IPS DF 19.7 (cell line): Measurements from ENCODE around the gene CXCL16.
A peak's percentile ranks its signal among the peaks of the same experiment; 100 is the strongest.
"Not testable (repeated sequence)": the region's sequence is repeated elsewhere in the genome, so short reads cannot be mapped to it uniquely, and the experiment has no call there.

Experiments
- DNase-seq: peaks from one replicate; pipeline ENCODE4 v3.0.0-alpha.2; 2013; ENCODE audit warnings: low read depth, low spot score

The CXCL16 gene

GRCh38 chr17:4721203-4722135 is 18.3 kb downstream of the CXCL16 start:
- DNase-seq, result no peak

- DNase-seq, result no peak
Measured at GRCh38 chr17:4720787-4721186, 18.9 kb downstream of the CXCL16 start.

GRCh38 chr17:4719684-4720221 is 20.0 kb downstream of the CXCL16 start:
- DNase-seq, result no peak

GRCh38 chr17:4719146-4719545 is 20.6 kb downstream of the CXCL16 start:
- no peak for DNase-seq

GRCh38 chr17:4718276-4718675 is 21.5 kb downstream of the CXCL16 start:
- no peak for DNase-seq

GRCh38 chr17:4717791-4718190 is 21.9 kb downstream of the CXCL16 start:
- DNase-seq, result no peak

GRCh38 chr17:4716081-4716480 is 23.6 kb downstream of the CXCL16 start:
- DNase-seq, result no peak

GRCh38 chr17:4715063-4715744 is 24.5 kb downstream of the CXCL16 start:
- no peak for DNase-seq

- DNase-seq, result not testable (repeated sequence)
Measured at GRCh38 chr17:4714340-4715062, 25.2 kb downstream of the CXCL16 start.

- DNase-seq, result no peak
Measured at GRCh38 chr17:4712526-4712925, 27.2 kb downstream of the CXCL16 start.

- no peak for DNase-seq
Measured at GRCh38 chr17:4711661-4712181, 28.0 kb downstream of the CXCL16 start.

- DNase-seq, result no peak
Measured at GRCh38 chr17:4710693-4711634, 28.8 kb downstream of the CXCL16 start.

- DNase-seq, result peak; percentile 93
Measured at GRCh38 chr17:4709794-4710692, 29.7 kb downstream of the CXCL16 start, which contains the start of gene ARRB2. ARRB2 (plus strand) TSS chr17:4710632; CDS start chr17:4710722, 90 bp downstream.

GRCh38 chr17:4708436-4708835 is 31.3 kb downstream of the CXCL16 start:
- no peak for DNase-seq

- DNase-seq, result no peak
Measured at GRCh38 chr17:4706121-4706520, 33.6 kb downstream of the CXCL16 start.

GRCh38 chr17:4704991-4705390 is 34.7 kb downstream of the CXCL16 start:
- DNase-seq, result no peak

GRCh38 chr17:4704574-4704907 is 35.2 kb downstream of the CXCL16 start:
- not testable (repeated sequence) for DNase-seq

- DNase-seq, result no peak
Measured at GRCh38 chr17:4703330-4703691, 36.4 kb downstream of the CXCL16 start.

GRCh38 chr17:4701116-4701515 is 38.6 kb downstream of the CXCL16 start:
- no peak for DNase-seq
